ENCODE results near the gene PPARG.

DNA sequence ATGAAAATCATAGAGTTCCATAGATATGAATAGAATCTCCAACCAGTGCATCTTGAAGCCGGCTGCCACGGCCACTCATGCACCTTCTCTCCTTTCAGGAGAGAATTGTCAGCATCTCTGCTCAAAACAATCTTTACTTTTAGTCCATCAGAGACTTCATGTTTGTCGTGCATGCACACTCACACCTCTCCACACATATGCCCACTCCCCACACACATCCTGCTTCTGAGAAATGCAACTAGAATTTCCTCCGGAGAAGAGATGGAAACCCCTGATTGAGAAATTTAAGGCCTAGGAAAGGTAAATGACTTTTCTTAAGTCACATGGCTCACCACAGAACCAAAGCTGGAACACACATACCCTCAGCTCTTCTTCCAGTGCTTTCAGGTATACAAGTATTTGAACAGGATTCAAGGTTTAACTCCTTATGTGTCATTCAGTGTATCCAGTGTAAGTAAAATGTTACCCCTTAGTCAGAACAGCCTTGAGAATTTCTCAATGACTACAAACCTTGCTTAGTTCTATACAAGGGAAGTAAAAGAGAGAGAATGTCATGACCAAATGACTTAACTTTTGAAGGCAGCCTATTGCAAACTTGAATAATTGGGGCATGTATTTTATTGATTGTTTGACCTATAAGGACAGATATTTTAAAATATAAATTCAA, 126.3 kb downstream of the PPARG start:
- TF ChIP-seq, protein P1, sequence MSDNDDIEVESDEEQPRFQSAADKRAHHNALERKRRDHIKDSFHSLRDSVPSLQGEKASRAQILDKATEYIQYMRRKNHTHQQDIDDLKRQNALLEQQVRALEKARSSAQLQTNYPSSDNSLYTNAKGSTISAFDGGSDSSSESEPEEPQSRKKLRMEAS (IDR thresholded peaks at IDR 0.05) = no peak
- TF ChIP-seq GABPA (IDR thresholded peaks at IDR 0.05 in 1 of 2, conservative IDR thresholded peaks at IDR 0.05 in 1 of 2) = no peak
